Anterior cingulate cortex (tissue), 58 donors: ENCODE data around the gene TAS1R2.

Experiments
- DNase-seq, 58 donors: peaks; one replicate each; lab custom pipeline; 2025; lab: John Stamatoyannopoulos, UW

TAS1R2 gene

DNA sequence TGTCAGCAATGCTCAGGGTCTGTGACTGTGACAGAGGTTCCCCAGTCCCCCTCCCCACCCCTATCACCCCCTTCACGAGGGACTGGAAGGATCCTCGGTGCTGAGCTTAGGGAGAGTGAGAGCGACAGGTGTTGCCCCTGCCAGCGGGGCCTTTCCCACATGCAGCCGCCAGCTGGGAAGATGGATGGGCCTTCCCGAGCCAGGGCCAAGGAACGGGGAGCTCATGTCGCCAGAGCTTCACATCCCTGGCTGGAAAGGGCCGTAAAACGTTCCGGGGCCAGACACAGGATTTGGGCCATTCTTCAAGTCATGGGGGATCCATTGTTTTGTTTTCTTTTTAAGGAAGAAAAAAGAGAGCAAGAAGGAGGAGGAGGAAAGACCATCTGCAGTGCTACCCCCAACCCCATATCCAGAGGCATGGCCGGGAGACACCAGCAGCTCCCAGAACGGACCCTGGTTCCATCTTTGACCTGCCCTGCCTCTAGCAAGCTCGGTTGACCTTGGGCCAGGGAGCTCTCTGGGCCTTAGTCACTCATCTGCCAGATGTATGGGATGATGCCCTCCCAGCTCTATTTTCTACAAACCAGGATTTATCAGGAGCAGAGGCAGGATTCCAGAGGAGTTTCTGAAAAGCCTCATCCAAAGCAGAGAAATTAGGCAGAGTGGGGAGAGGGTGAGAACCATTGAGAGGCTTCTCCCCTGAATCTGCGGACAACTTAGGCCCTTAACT lies 54.1 kb downstream of the TAS1R2 start:
- no peak for DNase-seq

DNA sequence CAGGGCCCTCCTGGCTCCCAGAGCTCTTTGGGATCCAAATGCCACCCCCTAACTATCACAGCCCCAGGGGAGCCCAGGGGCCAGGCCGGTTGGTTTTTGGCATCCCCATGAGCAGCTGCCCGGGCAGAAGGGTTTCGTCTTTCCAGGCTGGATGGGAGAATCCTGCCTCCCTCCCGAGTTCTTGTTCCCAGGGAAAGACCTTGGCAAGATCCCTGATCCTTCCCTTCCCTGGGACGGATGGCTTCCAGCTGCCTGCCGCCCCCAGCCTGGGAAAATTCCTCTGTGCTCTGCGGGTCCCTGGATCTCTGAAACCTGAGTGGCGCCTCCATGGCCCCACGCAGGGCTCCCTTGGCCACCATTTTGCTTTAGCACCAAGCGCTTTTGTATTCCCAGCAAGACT lies 55.6 kb downstream of the TAS1R2 start:
- DNase-seq, result no peak

DNA sequence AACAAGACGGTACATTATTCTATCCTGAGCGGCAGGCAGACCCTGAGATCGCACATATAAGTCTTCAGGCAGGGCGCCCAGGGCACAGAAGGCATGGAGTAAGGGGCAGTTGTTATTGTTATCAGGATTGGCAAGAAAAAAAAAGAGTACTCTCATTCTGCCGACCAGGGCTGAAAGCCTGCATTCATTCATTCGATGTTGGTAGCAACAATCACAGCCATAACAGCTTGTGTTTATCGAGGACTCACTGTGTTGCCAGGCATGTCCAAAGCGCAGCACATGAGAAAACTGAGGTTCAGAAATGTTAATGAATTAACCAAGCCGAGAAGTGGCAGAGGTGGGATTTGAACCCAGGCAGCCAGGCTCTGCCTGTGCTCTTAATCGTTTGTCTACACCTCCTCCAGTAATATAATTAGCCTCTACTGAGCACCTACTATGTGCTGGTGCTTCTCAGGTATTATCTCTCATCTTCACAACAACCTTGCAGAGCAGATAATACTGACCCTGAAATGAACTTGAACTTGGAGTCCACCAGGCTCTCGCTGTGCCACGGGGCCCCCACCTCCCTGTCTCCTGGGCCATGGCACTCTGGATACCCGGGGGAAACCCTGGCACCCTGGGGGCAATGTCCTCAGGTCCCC lies 56.2 kb downstream of the TAS1R2 start:
- no peak for DNase-seq

DNA sequence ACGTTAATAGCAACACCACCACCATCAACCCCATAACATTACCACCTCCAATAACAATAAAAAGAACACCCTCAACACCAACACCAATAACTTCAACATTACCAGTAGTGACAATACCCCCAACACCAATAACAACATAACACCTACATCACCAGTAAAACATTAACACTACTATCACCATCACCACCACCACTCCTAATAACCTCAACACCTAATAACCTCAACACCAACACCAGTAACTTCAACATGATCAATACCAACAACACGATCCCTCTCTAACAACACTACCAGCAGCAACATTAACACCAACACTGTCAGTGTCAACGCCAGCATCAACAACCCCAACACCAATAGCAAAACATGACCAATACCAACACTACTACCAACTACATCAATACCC lies 57.2 kb downstream of the TAS1R2 start:
- DNase-seq, result no peak

DNA sequence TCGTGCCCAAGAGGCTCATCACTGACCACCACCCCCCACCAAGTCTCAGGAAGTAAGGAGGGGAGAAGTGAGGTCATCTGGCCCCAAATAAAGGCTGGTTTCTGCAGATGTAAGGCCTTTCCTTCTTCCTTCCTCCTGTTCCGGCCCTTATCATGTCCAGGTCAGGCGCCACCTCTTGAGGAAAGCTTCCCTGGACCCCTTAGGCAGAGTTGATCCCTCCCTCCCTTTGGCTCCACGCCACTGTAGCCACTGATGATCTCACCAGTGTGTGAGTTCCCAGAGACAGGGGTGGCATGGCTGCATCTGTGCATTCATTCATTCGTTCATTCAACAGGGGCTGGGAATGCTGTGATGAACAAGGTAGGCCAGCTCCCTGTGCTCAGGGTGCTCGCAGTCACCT lies 59.2 kb downstream of the TAS1R2 start:
- DNase-seq, result no peak

DNA sequence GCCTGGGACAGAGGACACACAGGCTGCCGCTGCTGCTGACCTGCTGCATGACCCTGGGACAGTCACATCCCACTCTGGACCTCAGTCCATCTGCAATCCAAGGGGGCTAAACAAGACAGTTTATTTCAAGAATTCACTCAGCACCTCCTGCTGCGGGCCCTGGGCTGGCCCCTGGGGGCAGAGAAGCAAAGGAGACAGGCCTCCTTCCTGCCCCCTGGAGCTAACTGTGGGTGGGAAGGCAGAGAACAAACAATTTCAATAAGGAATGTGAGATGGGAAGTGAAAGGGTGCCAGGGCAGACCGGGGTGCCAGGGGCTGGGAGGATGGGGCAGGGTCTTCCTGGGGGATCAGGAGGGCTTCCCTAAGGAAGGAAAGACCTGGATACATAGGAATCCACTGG lies 60.0 kb downstream of the TAS1R2 start:
- DNase-seq, result no peak

DNA sequence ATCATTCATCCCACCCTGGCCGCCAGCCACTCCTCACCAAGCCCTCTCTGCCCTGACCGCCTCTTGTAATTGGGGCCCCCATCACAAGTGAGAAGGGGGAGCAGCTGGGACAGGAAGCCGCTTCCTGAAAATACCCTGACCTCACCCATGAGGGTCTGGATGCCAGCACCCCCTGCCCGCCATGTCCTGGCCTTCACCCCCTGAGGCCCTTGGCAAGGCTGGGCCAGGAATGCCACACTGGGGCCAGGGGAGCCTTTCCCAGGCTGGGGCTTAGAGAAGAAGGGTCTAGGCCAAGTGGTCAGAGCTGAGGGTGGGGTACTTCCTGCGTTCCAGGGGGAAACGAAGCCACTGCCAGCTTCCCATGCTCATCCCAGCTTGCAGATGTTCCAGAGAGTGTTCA lies 60.5 kb downstream of the TAS1R2 start:
- no peak for DNase-seq

DNA sequence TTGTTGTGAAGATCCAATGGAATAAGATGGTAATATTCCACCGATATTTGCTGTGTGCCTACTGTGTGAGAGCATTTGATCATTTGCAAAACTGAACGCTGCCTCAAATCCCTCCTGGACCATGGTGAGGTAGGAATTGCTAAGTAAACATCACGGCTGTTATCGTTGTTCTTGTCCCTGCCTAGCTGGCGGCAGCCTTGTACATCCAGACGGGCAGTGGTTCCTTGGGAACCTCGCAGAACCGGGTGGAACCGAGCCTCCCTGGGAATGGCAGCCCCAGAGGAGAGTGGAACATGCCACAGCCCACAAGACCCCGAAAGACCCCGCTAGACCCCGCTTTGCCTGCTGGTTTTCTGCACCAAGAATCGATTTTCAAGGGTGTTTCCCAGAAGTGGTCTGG lies 60.9 kb downstream of the TAS1R2 start:
- no peak for DNase-seq

DNA sequence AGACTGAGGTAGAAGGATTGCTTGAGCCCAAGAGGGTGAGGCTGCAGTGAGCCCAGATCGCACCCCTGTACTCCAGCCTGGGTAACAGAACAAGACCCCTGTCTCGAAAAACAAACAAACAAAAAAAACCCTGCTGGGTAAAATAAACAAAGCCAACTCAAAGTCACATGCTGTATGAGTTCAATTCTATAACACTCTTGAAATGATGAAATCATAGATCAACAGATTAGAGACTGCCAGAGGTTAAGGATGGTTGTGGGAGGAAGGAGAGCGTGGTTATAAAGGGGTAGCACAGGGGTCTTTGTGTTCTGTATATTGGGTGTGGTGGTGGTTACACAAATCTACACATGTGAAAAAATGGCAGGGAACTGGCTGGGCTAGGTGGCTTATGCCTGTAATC lies 62.5 kb downstream of the TAS1R2 start:
- DNase-seq, result no peak

DNA sequence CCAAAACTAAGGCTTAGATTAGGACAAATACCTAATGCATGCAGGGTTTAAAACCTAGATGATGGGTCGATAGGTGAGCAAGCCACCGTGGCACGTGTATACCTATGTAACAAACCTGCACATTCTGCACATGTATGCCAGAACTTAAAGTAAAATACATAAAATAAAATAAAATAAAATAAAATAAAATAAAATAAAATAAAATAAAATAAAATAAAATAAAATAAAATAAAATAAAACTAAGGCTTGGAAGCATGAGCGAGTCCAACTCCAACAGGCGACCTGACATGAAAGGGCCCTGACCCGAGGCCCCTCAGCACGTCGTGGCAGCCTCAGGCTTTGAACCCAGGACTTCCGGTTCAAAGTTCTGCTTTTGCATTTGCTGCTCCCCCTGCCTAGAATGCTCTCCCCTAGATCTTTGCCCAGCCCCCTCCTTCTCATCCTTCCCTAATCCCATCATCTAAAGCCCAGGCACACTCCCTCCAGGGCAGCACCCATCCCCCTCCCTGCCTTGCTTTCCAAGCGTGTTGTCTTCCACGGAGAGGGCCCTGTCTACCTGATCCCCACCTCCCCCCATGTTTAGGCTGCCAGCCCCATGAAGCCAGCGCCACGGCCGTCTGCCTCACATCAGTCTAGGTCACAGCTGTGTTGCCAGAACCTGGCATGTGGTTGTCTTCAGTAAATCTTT lies 64.3 kb downstream of the TAS1R2 start:
- no peak for DNase-seq

DNA sequence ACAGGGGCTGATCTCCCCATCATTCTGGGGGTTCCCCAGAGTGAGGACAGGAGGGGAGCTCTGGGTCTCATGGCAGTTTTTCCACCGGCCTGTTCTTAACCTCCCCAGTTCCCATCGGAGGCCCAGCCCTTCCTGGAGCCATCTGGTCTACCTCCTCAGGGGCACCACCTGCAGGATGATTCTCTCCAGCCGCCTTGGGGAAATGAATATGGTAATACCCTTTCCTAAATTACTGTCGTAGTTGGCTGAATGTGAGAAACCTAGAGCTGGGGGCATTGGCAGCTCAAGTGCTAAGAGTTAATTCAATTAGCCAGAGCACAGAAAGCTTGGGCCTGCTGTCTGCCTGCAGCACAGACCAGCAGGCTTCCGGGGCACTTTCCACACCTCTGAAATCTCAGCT lies 64.9 kb downstream of the TAS1R2 start:
- no peak for DNase-seq

DNA sequence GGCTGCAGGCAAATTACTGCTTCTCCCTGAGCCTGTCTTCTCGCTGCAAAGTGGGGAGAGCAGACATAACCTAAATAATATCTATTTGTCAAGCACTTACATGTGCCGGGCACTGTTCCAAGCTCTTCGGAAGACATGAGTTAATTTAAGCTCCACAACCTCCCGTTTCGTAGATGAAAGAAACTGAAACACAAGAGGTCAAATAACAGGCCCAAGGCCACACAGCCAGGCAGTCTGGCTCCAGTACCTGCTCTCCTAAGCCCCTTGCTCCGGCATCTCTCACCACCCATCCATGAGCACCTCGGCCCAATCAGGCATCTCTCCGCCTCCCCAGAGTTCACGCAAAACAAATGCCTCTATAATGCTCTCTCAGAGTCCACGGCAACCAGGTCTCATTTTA lies 65.4 kb downstream of the TAS1R2 start:
- DNase-seq, result no peak

DNA sequence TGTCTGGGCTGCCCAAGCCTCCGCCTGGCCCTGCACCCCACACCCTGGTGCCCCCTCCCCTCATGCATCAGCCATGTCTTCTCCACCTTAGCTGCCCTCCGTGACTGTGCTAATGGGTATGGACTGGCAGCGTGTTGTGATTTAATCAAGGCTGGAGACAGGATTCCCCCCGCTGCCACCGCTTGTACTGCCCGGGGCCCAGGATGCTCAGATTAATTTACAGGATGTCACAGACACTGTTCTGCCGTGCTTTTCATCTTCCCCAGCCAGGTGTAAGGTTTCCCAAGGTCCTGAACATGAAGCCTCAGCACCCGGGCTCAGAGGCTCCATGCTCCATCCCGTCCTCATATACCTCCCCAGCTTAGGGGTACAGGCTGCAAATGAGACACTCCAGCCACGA lies 66.3 kb downstream of the TAS1R2 start:
- DNase-seq, result no peak

DNA sequence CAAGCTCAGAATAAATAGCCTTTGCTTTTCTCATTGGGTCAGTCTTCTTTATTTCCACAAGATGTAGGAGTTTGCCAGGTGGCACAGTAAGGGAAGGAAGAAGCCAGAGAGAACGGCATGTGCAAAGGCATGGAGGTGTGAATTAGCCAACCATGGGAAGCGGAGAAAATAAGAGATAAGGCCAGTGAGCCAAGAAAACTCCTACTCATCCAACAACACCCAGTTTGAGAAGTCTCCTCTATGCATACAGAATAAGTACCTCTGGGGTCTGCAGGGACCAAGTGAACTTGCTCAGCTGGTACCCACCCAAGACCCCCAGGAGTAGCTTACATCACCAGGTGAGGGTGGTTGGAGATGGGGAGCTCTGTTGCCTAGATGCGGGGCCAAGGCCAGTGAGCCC lies 66.7 kb downstream of the TAS1R2 start:
- no peak for DNase-seq
